HL-60 (cell line): Measurements from ENCODE around the gene TERB1.

ENCODE experiments used
- DNase-seq, 2 experiments: peaks; one replicate each; pipeline ENCODE4 v3.0.0-alpha.2; 2010 to 2020; ENCODE audit warnings: low read depth in 1 of 2, low spot score in 1 of 2
- H3K27ac ChIP-seq: fragments of 250-450 bp; sonication (Bioruptor Pico); replicated peaks from 2 replicates; pipeline ENCODE4 v1.5.1; 2020; ENCODE audit warnings: mild to moderate bottlenecking, moderate library complexity
- H3K27me3 ChIP-seq: fragments of 250-450 bp; sonication (Bioruptor Pico); 2 replicates; pipeline ENCODE4 v1.5.1; 2021; ENCODE audit warnings: mild to moderate bottlenecking, moderate library complexity; ENCODE audit not compliant: insufficient read depth, poor library complexity, severe bottlenecking
- H3K4me3 ChIP-seq: replicated peaks from 2 replicates; pipeline ENCODE4 v1.5.1; 2011; ENCODE audit warnings: mild to moderate bottlenecking, control low read depth, low read length; ENCODE audit not compliant: insufficient read depth
- CTCF ChIP-seq: IDR thresholded peaks from one replicate; pipeline ENCODE4 v1.5.1; 2011; ENCODE audit warnings: low read length, control low read depth, inconsistent platforms; ENCODE audit not compliant: insufficient read depth
- GABPA ChIP-seq: IDR thresholded peaks from 2 replicates; pipeline ENCODE4 v1.6.1; 2012; ENCODE audit warnings: low read depth
- POLR2AphosphoS5 ChIP-seq: IDR thresholded peaks from 2 replicates; pipeline ENCODE4 v1.6.1; 2012; ENCODE audit warnings: low read depth
- SPI1 ChIP-seq: IDR thresholded peaks from 2 replicates; pipeline ENCODE4 v1.6.1; 2012; ENCODE audit warnings: low read depth, mild to moderate bottlenecking, borderline replicate concordance
- TF ChIP-seq, protein P1 (sequence below): IDR thresholded peaks from 2 replicates; pipeline ENCODE4 v1.6.1; 2012; ENCODE audit warnings: low read depth; ENCODE audit not compliant: insufficient replicate concordance

The TERB1 gene

DNA sequence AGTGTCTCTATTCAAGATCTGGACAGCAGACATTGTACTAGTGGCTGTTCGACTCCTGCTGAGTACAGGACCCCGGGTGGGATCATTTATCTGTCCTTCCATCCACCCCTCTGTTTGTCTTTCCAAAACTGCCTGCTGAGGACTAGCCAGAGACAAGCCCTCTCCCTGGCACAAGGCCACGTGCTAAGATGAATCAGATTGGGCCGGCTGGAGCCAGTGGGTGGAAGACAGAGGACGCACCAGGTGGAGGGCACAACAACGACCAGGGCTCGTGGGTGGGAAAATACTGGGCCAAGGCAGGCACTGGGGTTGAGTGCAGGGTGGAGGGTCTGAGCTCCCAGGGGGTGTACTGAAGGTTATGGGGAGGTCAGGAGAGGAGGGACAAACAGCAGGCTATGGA, 41.4 kb upstream of the TERB1 start:
- no peak overlapping the region for H3K27ac ChIP-seq
- no peak overlapping the region for H3K4me3 ChIP-seq
- no peak for DNase-seq
- TF ChIP-seq SPI1, result no peak
- TF ChIP-seq, protein P1, sequence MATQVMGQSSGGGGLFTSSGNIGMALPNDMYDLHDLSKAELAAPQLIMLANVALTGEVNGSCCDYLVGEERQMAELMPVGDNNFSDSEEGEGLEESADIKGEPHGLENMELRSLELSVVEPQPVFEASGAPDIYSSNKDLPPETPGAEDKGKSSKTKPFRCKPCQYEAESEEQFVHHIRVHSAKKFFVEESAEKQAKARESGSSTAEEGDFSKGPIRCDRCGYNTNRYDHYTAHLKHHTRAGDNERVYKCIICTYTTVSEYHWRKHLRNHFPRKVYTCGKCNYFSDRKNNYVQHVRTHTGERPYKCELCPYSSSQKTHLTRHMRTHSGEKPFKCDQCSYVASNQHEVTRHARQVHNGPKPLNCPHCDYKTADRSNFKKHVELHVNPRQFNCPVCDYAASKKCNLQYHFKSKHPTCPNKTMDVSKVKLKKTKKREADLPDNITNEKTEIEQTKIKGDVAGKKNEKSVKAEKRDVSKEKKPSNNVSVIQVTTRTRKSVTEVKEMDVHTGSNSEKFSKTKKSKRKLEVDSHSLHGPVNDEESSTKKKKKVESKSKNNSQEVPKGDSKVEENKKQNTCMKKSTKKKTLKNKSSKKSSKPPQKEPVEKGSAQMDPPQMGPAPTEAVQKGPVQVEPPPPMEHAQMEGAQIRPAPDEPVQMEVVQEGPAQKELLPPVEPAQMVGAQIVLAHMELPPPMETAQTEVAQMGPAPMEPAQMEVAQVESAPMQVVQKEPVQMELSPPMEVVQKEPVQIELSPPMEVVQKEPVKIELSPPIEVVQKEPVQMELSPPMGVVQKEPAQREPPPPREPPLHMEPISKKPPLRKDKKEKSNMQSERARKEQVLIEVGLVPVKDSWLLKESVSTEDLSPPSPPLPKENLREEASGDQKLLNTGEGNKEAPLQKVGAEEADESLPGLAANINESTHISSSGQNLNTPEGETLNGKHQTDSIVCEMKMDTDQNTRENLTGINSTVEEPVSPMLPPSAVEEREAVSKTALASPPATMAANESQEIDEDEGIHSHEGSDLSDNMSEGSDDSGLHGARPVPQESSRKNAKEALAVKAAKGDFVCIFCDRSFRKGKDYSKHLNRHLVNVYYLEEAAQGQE, result no peak
- no peak for TF ChIP-seq POLR2AphosphoS5
- TF ChIP-seq GABPA, result no peak
- TF ChIP-seq CTCF, result no peak
- peaks cover 18% of the 10 kb centered on the region for H3K27me3 ChIP-seq

- H3K27me3 ChIP-seq, result peaks cover 18% of the 10 kb centered on the region
- no peak for DNase-seq
- TF ChIP-seq CTCF, result no peak
- TF ChIP-seq SPI1, result no peak
- TF ChIP-seq, protein P1, result no peak
- TF ChIP-seq POLR2AphosphoS5, result no peak
- no peak for TF ChIP-seq GABPA
- no peak overlapping the region for H3K4me3 ChIP-seq
- H3K27ac ChIP-seq, result no peak overlapping the region
Measured at GRCh38 chr16:66841366-66841765, 40.0 kb upstream of the TERB1 start.

DNA sequence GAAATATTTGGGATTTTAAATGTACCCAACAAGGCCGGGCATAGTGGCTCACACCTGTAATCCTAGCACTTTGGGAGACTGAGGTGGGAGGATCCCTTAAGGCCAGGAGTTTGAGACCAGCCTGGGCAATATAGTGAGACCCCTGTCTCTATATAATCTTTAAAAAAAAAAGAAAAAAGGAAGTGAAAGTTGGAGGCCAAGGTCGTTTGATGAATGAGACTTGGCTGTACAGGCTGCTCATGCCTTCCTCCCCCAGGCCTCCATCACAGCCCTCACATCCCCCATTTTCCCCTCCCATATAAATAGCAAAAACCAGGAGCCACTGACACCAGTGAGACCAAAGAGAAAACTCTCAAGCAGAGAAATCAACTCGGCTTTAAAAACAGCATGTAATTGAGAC, 39.5 kb upstream of the TERB1 start:
- H3K27ac ChIP-seq, result no peak overlapping the region
- TF ChIP-seq GABPA (no peak), POLR2AphosphoS5 (no peak), CTCF (no peak), SPI1 (peak; percentile 30; the same call in 1 of the 2 replicates)
- TF ChIP-seq, protein P1, result no peak
- no peak for DNase-seq
- H3K27me3 ChIP-seq, result peaks cover 16% of the 10 kb centered on the region
- H3K4me3 ChIP-seq, result no peak overlapping the region
